Uterus (tissue), 2 donors: ENCODE data around the gene SLCO1A2.

Source experiments
- POLR2A ChIP-seq, 2 donors: fragments of 450-650 bp; IDR thresholded peaks; one replicate each; pipeline ENCODE4 v1.6.1; 2016; ENCODE audit warnings: antibody characterized with exemption in 2 of 2, mild to moderate bottlenecking in 1 of 2, moderate library complexity in 1 of 2
- TF ChIP-seq, protein P1 (sequence below), 4 experiments: fragments of 200-600 bp in 2 of 4; fragments of 450-650 bp in 2 of 4; sonication (generic) in 2 of 4; IDR thresholded peaks; one replicate each; pipeline ENCODE4 v1.5.1; 2016 to 2019; ENCODE audit warnings: antibody characterized with exemption in 4 of 4, mild to moderate bottlenecking in 2 of 4, moderate library complexity in 1 of 4

DNA sequence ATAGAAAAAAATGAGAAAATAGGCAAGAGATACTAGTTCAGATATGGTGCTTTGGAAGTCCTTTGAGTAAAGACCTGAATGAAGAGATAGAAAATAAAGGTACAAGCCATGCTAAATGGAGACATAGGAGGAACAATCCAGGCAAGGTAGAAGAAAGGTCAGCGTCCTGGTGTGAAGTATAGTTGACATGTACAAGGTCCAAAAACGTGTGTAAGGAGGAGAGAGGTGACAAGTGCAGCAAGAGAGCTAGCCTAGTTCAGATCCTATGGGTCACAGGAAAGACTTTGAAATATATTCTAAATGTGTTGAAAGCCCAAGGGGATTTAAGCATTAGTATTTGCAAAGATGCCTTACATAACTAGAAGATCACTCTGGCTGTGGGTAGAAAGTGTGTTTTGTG is 115.5 kb downstream of the SLCO1A2 start:
- TF ChIP-seq, protein P1, sequence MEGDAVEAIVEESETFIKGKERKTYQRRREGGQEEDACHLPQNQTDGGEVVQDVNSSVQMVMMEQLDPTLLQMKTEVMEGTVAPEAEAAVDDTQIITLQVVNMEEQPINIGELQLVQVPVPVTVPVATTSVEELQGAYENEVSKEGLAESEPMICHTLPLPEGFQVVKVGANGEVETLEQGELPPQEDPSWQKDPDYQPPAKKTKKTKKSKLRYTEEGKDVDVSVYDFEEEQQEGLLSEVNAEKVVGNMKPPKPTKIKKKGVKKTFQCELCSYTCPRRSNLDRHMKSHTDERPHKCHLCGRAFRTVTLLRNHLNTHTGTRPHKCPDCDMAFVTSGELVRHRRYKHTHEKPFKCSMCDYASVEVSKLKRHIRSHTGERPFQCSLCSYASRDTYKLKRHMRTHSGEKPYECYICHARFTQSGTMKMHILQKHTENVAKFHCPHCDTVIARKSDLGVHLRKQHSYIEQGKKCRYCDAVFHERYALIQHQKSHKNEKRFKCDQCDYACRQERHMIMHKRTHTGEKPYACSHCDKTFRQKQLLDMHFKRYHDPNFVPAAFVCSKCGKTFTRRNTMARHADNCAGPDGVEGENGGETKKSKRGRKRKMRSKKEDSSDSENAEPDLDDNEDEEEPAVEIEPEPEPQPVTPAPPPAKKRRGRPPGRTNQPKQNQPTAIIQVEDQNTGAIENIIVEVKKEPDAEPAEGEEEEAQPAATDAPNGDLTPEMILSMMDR (IDR thresholded peaks at IDR 0.05), result no peak
- no peak for TF ChIP-seq POLR2A (IDR thresholded peaks at IDR 0.05)
